HepG2 (cell line): ENCODE measurements around the gene MAMLD1. TPM values are rescaled to one million over a fixed set of nuclear protein-coding genes. Genes with fewer than 3 reads are reported as not detected.

Experiments used
- ARNT ChIP-seq: fragments of 450-650 bp; IDR thresholded peaks from 2 replicates; pipeline ENCODE4 v1.6.1; 2017
- CC2D1A ChIP-seq: sonication (generic); formaldehyde crosslinking; IDR thresholded peaks from 2 replicates; pipeline ENCODE4 v1.8.1; 2023; ENCODE audit warnings: mild to moderate bottlenecking, missing genetic modification reagents
- DMAP1 ChIP-seq: IDR thresholded peaks from 2 replicates; pipeline ENCODE4 v1.6.1; 2016
- FOXO1 ChIP-seq: sonication (generic); formaldehyde crosslinking; IDR thresholded peaks from 2 replicates; pipeline ENCODE4 v1.4.0; 2020; ENCODE audit warnings: missing genetic modification reagents
- ISX ChIP-seq: sonication (generic); formaldehyde crosslinking; conservative IDR thresholded peaks from 2 replicates; pipeline ENCODE4 v1.5.0; 2020; ENCODE audit warnings: missing genetic modification reagents
- JDP2 ChIP-seq: sonication (generic); formaldehyde crosslinking; IDR thresholded peaks from 2 replicates; pipeline ENCODE4 v1.8.1; 2022; ENCODE audit warnings: missing genetic modification reagents, borderline replicate concordance
- MAF1 ChIP-seq: sonication (generic); formaldehyde crosslinking; IDR thresholded peaks from 2 replicates; pipeline ENCODE4 v1.5.0; 2020; ENCODE audit warnings: missing genetic modification reagents, borderline replicate concordance
- PTBP1 ChIP-seq: fragments of 200-400 bp; formaldehyde crosslinking; IDR thresholded peaks from 2 replicates; pipeline ENCODE4 v1.6.1; 2018; ENCODE audit warnings: low read length, low read depth; ENCODE audit not compliant: poor library complexity, severe bottlenecking
- SAP130 ChIP-seq: IDR thresholded peaks from 2 replicates; pipeline ENCODE4 v1.6.1; 2016; ENCODE audit warnings: low read depth
- U2AF1 ChIP-seq: fragments of 200-400 bp; formaldehyde crosslinking; optimal IDR thresholded peaks from 2 replicates; pipeline ENCODE3; 2017; ENCODE audit warnings: mild to moderate bottlenecking, low read depth, low read length
- ZNF225 ChIP-seq: sonication (generic); formaldehyde crosslinking; IDR thresholded peaks from 2 replicates; pipeline ENCODE4 v1.4.0; 2020; ENCODE audit warnings: mild to moderate bottlenecking, missing genetic modification reagents
- ZNF563 ChIP-seq: sonication (generic); formaldehyde crosslinking; IDR thresholded peaks from 2 replicates; pipeline ENCODE4 v1.8.0; 2022; ENCODE audit warnings: mild to moderate bottlenecking, moderate library complexity, missing genetic modification reagents
- polyA plus RNA-seq, 8 experiments: library from polyadenylated mRNA; depleted of rRNA in 3 of 8; stranded (reverse) in 7 of 8; unstranded in 1 of 8; fragments of >200 nt; fragmentation: Illumina TruSeq in 4 of 8; extraction: Trizol in 4 of 8; gene quantifications; 2 replicates each; pipeline versions ENCODE4 v1.2.1 to v1.2.3, GENCODE V29; 2011 to 2016; ENCODE audit warnings: low read depth in 4 of 8, missing spikeins in 1 of 8, mixed read lengths in 1 of 8; ENCODE audit not compliant: insufficient read depth in 1 of 8
- total RNA-seq, 5 experiments: library from RNA; depleted of rRNA; stranded (reverse); fragments of >200 nt; fragmentation: Illumina TruSeq; extraction: Trizol; gene quantifications; 2 replicates each; pipeline ENCODE4 v1.2.3, GENCODE V29; 2016; ENCODE audit warnings: low read depth in 1 of 5
- TF ChIP-seq, protein P1 (sequence below): IDR thresholded peaks from 2 replicates; pipeline ENCODE4 v1.6.1; 2016; ENCODE audit warnings: missing compliant biosample characterization, missing genetic modification reagents, borderline replicate concordance
- TF ChIP-seq, protein P2 (sequence below): sonication (generic); formaldehyde crosslinking; IDR thresholded peaks from 2 replicates; pipeline ENCODE4 v1.5.0; 2020; ENCODE audit warnings: mild to moderate bottlenecking, missing genetic modification reagents
- TF ChIP-seq, protein P3 (sequence below): sonication (generic); formaldehyde crosslinking; IDR thresholded peaks from 2 replicates; pipeline ENCODE4 v1.5.0; 2020; ENCODE audit warnings: mild to moderate bottlenecking, missing genetic modification reagents, borderline replicate concordance
- TF ChIP-seq, protein P4 (sequence below): sonication (generic); formaldehyde crosslinking; IDR thresholded peaks from 2 replicates; pipeline ENCODE4 v1.4.0; 2020; ENCODE audit warnings: missing genetic modification reagents
- TF ChIP-seq, protein P5 (sequence below): sonication (generic); formaldehyde crosslinking; IDR thresholded peaks from 2 replicates; pipeline ENCODE4 v1.4.0; 2020; ENCODE audit warnings: missing genetic modification reagents, borderline replicate concordance

Gene MAMLD1
- total and polyA plus RNA-seq, 2 of the 13 experiments (the other 11 are each of a cell fraction or from before 2014, with no cell fraction given) = not detected

DNA sequence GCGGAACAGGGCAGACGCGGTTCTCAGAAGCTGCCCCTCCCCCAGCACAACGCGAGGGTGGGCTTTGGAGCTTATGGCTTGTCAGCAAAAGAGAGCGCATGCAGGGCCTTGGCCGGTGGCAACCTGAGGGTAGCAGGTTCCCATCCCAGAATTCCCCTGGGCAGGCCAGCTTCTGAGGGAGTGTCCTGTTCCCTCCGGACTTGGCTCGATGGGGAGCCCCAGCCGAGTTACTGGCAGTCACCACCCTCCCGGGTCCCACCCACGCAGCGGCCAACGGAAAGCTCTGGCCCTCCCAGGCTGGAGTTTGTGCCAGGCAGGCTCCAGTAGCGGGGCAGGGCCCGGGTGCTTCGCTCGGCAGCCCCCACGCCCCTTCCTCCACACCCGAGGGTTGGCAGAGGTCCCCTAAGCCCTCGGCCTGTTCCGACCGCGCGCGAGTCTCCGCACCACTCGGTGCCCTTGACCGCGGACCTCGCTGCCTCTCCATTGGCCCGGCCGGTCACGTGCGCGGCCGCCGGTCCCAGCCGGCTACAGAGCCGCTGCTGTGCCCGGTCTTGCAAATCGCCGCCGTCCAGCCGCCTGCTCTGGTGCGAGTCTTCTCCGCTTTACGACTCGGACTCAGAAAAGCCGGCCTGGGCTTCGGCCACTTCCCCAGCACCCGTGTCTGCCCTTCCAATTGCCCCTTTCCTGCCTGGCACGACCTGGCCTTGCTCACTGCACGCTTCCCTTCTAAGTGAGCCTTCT, 184.4 kb downstream of the MAMLD1 start (continued):
- TF ChIP-seq CC2D1A (no peak), JDP2 (CRISPR knock-in tag) (no peak), MAF1 (CRISPR knock-in tag) (no peak), FOXO1 (no peak), SAP130 (CRISPR knock-in tag) (0 out of 2 replicates have a peak, but pooled peaks have one; percentile 22), ARNT (no peak), DMAP1 (CRISPR knock-in tag) (peak; percentile 49; the same call in 1 of the 2 replicates), ZNF563 (no peak), PTBP1 (no peak), ISX (CRISPR knock-in tag) (no peak), U2AF1 (no peak), ZNF225 (CRISPR knock-in tag) (no peak)
- TF ChIP-seq, protein P1, sequence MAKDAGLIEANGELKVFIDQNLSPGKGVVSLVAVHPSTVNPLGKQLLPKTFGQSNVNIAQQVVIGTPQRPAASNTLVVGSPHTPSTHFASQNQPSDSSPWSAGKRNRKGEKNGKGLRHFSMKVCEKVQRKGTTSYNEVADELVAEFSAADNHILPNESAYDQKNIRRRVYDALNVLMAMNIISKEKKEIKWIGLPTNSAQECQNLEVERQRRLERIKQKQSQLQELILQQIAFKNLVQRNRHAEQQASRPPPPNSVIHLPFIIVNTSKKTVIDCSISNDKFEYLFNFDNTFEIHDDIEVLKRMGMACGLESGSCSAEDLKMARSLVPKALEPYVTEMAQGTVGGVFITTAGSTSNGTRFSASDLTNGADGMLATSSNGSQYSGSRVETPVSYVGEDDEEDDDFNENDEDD (CRISPR knock-in tag) = peak; percentile 56; the same call in 1 of the 2 replicates
- TF ChIP-seq, protein P2, sequence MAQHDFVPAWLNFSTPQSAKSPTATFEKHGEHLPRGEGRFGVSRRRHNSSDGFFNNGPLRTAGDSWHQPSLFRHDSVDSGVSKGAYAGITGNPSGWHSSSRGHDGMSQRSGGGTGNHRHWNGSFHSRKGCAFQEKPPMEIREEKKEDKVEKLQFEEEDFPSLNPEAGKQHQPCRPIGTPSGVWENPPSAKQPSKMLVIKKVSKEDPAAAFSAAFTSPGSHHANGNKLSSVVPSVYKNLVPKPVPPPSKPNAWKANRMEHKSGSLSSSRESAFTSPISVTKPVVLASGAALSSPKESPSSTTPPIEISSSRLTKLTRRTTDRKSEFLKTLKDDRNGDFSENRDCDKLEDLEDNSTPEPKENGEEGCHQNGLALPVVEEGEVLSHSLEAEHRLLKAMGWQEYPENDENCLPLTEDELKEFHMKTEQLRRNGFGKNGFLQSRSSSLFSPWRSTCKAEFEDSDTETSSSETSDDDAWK = no peak
- TF ChIP-seq, protein P3, sequence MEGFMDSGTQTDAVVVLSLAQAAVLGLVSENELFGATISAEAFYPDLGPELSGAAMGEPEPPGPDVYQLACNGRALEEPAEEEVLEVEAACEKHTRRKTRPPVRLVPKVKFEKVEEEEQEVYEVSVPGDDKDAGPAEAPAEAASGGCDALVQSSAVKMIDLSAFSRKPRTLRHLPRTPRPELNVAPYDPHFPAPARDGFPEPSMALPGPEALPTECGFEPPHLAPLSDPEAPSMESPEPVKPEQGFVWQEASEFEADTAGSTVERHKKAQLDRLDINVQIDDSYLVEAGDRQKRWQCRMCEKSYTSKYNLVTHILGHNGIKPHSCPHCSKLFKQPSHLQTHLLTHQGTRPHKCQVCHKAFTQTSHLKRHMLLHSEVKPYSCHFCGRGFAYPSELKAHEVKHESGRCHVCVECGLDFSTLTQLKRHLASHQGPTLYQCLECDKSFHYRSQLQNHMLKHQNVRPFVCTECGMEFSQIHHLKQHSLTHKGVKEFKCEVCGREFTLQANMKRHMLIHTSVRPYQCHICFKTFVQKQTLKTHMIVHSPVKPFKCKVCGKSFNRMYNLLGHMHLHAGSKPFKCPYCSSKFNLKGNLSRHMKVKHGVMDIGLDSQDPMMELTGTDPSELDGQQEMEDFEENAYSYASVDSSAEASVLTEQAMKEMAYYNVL (CRISPR knock-in tag) = no peak
- TF ChIP-seq, protein P4, sequence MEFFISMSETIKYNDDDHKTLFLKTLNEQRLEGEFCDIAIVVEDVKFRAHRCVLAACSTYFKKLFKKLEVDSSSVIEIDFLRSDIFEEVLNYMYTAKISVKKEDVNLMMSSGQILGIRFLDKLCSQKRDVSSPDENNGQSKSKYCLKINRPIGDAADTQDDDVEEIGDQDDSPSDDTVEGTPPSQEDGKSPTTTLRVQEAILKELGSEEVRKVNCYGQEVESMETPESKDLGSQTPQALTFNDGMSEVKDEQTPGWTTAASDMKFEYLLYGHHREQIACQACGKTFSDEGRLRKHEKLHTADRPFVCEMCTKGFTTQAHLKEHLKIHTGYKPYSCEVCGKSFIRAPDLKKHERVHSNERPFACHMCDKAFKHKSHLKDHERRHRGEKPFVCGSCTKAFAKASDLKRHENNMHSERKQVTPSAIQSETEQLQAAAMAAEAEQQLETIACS (CRISPR knock-in tag) = no peak
- TF ChIP-seq, protein P5, sequence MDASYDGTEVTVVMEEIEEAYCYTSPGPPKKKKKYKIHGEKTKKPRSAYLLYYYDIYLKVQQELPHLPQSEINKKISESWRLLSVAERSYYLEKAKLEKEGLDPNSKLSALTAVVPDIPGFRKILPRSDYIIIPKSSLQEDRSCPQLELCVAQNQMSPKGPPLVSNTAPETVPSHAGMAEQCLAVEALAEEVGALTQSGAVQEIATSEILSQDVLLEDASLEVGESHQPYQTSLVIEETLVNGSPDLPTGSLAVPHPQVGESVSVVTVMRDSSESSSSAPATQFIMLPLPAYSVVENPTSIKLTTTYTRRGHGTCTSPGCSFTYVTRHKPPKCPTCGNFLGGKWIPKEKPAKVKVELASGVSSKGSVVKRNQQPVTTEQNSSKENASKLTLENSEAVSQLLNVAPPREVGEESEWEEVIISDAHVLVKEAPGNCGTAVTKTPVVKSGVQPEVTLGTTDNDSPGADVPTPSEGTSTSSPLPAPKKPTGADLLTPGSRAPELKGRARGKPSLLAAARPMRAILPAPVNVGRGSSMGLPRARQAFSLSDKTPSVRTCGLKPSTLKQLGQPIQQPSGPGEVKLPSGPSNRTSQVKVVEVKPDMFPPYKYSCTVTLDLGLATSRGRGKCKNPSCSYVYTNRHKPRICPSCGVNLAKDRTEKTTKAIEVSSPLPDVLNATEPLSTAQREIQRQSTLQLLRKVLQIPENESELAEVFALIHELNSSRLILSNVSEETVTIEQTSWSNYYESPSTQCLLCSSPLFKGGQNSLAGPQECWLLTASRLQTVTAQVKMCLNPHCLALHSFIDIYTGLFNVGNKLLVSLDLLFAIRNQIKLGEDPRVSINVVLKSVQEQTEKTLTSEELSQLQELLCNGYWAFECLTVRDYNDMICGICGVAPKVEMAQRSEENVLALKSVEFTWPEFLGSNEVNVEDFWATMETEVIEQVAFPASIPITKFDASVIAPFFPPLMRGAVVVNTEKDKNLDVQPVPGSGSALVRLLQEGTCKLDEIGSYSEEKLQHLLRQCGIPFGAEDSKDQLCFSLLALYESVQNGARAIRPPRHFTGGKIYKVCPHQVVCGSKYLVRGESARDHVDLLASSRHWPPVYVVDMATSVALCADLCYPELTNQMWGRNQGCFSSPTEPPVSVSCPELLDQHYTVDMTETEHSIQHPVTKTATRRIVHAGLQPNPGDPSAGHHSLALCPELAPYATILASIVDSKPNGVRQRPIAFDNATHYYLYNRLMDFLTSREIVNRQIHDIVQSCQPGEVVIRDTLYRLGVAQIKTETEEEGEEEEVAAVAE (CRISPR knock-in tag) = 0 out of 2 replicates have a peak, but pooled peaks have one; percentile 19
